HG02970 (cell line): ENCODE results near the gene NTRK2.
A peak's percentile ranks its signal among the peaks of the same experiment; 100 is the strongest.

ENCODE experiments used
- ATAC-seq: cut with Tn5 transposase; IDR thresholded peaks from one replicate; pipeline ENCODE4 v1.9.1; 2021; ENCODE audit warnings: mild to moderate bottlenecking, moderate library complexity, moderate number of reproducible peaks; ENCODE audit not compliant: unreplicated experiment, low FRiP score

Gene NTRK2

GRCh38 chr9:84925225-84925872 is 255.8 kb downstream of the NTRK2 start:
- no peak for ATAC-seq

DNA sequence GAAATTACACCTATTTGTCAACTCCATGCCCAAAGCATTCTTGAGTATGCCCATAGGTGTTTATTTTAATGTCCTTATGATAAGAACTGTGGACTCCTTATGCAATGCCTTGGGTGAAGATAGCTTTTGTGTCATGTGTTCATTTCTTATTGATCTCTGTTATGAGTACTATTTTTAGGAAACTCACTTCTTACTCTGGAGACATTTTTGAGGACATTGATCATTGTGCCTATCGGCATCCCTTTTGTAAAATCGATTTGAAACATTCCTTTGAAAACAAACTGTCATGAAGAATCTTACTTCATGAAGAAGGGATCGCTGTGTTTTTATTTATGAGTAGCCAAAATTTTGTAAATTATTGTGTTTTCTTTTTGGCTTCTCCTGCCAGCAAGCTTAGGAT is 257.3 kb downstream of the NTRK2 start:
- ATAC-seq: no peak

DNA sequence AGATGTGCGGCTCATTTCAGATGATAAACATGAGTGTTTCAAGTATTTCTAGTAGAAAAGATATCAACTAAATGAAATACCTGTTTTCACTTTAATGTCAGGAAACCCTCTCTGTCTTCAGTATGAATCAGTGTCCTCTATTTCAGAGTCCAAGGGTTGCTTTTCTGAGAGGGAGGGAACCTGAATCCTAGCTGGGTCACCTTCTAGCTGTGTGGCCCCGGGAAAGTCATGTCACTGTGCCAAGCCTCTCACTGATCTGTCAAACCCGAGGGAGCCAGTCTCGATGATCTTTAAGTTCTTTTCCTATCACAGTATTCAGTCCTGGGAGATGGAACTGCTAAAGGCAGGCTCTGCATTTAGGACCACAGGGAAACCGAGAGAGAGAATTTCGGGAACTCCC is 258.9 kb downstream of the NTRK2 start:
- ATAC-seq: no peak

- no peak for ATAC-seq
Measured at GRCh38 chr9:84929068-84929467, 259.5 kb downstream of the NTRK2 start.

DNA sequence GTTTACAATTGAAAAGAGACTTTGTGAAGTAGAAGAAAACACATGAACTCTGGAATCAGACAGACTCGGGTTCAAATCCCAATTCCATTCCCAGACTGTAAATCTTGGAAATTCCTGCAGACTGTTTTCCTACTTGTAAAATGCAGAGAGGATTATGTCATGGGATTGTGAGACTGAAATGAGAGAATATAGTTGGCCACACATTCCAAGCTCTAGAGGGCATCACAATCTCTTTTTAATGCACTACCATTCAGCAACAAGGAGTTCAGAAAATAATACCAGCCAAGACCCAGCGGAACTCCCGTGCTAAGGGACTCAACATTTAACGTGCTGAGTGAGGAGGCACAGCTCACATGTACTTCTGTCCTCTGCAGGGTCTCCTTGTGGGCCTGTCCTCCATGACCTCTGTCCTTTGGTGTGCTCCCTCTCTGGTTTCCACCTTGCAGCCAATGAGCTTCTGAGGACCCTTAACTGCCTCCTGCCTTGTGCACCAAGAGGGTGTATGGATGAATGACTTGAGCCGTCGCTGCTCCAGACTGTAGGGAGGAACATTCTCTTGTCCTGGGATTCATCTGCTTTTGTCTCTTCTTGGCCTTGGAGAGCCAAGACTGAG is 263.5 kb downstream of the NTRK2 start:
- no peak for ATAC-seq

DNA sequence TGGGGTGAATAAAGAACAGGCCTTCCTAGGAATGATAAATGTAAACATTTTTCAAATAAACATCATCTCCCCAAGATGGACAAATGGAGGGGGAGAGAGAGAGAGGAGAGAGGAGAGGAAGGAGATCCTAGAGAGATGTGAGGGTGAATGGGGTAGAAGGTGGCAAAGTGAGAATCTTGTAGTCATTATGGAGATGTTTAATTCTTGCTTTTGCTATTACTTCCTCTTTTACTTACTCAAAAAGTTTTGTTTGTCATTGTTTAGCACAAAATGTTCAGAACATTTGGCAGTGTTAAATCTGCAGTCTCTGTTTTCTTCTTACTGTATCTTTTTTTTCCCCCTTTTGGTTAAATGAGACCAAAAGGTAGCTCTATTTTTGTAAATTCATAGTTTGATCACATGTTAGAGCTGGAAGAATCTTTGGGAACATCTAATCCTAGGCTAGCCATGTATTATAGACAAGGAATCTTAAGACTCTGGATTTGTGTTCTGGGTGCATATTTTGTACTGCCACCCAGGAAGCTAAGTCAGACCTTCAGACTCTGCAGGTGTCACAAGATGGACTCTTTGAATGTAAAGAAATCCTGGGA is 266.1 kb downstream of the NTRK2 start:
- ATAC-seq: no peak

DNA sequence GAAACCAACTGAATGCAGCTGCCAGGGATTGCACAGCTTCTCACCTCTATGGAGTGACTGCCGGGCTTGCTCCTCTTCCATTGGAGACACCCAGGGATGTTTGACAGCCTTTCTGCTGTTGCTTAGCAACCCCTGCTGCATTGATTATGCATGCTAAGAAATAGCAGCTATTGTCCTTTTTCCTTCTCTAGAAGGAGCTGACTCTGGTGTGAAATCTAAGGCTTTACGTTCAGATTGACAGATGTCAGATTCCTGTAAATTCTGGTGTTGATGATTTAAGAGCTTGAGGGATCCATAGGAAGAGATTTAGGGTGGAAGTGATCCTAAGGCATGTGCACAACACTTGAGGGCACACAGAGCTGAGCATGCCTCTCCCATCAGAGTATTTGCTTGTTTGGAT is 267.7 kb downstream of the NTRK2 start:
- ATAC-seq: no peak

DNA sequence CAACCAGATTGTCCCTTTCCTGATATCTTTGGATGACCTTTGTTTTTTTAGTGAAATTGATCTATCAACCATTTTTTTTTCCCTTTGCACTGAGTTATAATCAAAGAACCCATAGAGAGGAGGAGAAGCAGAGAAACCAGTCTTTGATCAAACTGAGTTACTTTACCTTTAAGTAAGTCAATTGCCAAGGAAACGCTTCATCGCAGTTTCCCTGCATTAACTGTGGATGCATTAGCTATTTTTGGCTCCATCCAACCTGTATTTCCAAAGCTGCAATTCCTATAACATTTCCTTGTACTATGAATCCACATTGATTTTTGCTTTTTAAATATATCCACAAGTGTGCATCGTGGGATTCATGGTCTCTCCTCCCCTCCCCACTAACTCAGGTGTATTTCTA is 268.1 kb downstream of the NTRK2 start:
- no peak for ATAC-seq

DNA sequence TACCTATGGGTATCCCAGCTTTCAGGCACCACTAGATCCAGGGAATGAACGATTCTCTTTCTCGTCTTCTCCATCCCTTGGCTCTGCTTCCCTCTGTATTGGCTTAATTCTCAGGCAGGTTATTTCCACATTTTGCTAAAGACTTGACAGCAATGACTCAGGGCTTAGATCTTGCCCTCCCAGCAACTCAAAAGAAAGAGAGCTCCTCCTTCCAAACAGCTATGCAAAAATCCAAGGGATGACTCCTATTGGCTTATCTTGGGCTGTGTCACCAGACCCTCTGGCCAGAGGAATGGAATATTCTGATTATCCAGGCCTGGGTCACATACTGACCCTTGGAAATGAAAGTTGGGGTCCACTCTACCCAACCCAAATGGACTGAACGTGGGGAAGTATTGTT is 270.2 kb downstream of the NTRK2 start:
- no peak for ATAC-seq

DNA sequence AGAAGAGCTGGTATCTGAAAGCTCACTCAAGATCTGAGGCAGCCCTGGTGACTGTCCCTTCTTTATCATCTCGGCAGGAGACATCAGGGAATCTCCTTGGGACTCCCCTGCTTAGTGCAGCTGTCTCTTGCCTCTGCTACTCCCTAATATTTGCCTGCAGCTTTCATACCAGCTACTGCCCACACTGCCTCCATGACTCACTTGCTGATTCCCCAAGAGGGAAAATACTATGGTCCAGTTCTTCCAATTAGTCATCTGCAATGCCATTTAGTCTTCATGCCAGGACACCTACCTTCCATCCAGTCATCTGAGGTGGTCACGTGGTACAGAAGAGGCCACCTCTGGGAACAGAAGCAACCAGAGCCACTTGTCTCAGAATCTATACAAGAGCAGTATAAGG is 270.8 kb downstream of the NTRK2 start:
- ATAC-seq: no peak

GRCh38 chr9:84941792-84942191 is 272.3 kb downstream of the NTRK2 start:
- ATAC-seq: no peak

GRCh38 chr9:84943482-84944050 is 274.0 kb downstream of the NTRK2 start:
- ATAC-seq: no peak

DNA sequence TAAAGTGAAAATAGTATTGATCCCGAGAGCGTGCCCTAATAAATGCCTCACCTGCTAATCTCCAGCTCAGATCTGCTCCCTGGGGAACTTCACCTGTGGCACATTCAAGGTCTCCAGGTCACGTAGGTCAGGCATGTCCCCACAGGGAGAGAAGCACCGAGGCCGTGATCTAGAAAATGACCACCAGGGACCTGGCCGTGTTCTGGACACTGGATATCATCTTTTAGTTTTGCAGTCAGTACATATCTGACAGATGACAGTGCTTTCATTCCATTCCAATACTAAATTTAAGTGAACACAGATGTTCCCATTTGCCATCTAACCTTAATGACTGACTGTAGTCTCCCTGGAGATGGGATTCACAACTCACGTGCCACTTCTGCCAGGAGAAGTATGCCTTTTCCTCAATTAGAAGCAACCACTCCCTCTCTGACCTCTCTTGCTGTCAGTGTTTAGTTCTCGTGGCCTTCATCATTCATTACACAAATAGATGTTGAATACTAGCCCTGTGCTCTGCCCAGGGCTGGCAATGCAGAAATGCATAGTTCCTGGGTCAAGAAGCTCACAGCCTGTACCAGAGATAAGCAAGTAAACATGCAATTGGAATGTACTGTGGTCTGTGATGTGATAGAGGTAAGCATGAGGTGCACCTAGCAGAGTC is 276.5 kb downstream of the NTRK2 start:
- ATAC-seq: no peak

- ATAC-seq: no peak
Measured at GRCh38 chr9:84947412-84947972, 278.0 kb downstream of the NTRK2 start.

GRCh38 chr9:84949258-84949657 is 279.7 kb downstream of the NTRK2 start:
- ATAC-seq: no peak

GRCh38 chr9:84949971-84950370 is 280.4 kb downstream of the NTRK2 start:
- ATAC-seq: no peak

GRCh38 chr9:84950879-84951811 is 281.6 kb downstream of the NTRK2 start:
- ATAC-seq: no peak

- ATAC-seq: no peak
Measured at GRCh38 chr9:84953252-84953773, 283.8 kb downstream of the NTRK2 start.

GRCh38 chr9:84953797-84954705 is 284.5 kb downstream of the NTRK2 start:
- peak; percentile 82 for ATAC-seq
